K562 (cell line): ENCODE results near the gene SH2D3A. TPM values are rescaled to one million over a fixed set of nuclear protein-coding genes. Genes with fewer than 3 reads are reported as not detected.
A peak's percentile ranks its signal among the peaks of the same experiment; 100 is the strongest.

ENCODE experiments used
- CBX3 ChIP-seq, 2 experiments: IDR thresholded peaks; 1 replicate in 1 of 2; 2 replicates in 1 of 2; pipeline ENCODE4 v1.6.1; 2012; ENCODE audit warnings: inconsistent platforms in 2 of 2, low read length in 2 of 2, borderline replicate concordance in 1 of 2, control low read depth in 1 of 2
- CBX8 ChIP-seq: fragments of 200-600 bp; sonication (generic); IDR thresholded peaks from 2 replicates; pipeline ENCODE4 v1.6.1; 2012; ENCODE audit warnings: borderline replicate concordance, mixed run types, low read depth, mild to moderate bottlenecking, moderate library complexity, mixed read lengths, low read length, control low read depth, inconsistent platforms; ENCODE audit not compliant: poor library complexity, severe bottlenecking; ENCODE audit errors: extremely low read depth
- CSDE1 ChIP-seq, 2 experiments: fragments of 450-650 bp; IDR thresholded peaks; 2 replicates each; pipeline ENCODE4 v1.6.1; 2016; ENCODE audit warnings: mild to moderate bottlenecking in 1 of 2
- CXXC5 ChIP-seq: fragments of 250-450 bp; sonication (Bioruptor Pico); IDR thresholded peaks from 2 replicates; pipeline ENCODE4 v1.8.0; 2022; ENCODE audit warnings: inconsistent platforms, mild to moderate bottlenecking, moderate library complexity
- JUND ChIP-seq, 2 experiments: IDR thresholded peaks; 2 replicates in 1 of 2; 3 replicates in 1 of 2; pipeline ENCODE4 v1.6.1; 2011; ENCODE audit warnings: borderline replicate concordance in 2 of 2, low read depth in 2 of 2, low read length in 2 of 2, improper control_type of control experiment in 1 of 2, missing biosample characterization in 1 of 2, missing genetic modification characterization in 1 of 2, missing genetic modification reagents in 1 of 2
- L3MBTL2 ChIP-seq: fragments of 450-650 bp; IDR thresholded peaks from 2 replicates; pipeline ENCODE4 v1.6.1; 2016; ENCODE audit warnings: mild to moderate bottlenecking, moderate library complexity
- MECOM ChIP-seq: fragments of 250-450 bp; sonication (Bioruptor Pico); IDR thresholded peaks from 2 replicates; pipeline ENCODE4 v1.8.0; 2022; ENCODE audit warnings: inconsistent platforms
- RBM15 ChIP-seq: fragments of 200-400 bp; formaldehyde crosslinking; IDR thresholded peaks from 2 replicates; pipeline ENCODE4 v1.6.1; 2018; ENCODE audit warnings: mild to moderate bottlenecking, low read length, moderate library complexity; ENCODE audit not compliant: insufficient read depth
- RBM25 ChIP-seq: fragments of 200-400 bp; formaldehyde crosslinking; IDR thresholded peaks from 2 replicates; pipeline ENCODE4 v1.6.1; 2018; ENCODE audit warnings: low read length, low read depth, moderate library complexity; ENCODE audit not compliant: severe bottlenecking
- SIN3A ChIP-seq, 2 experiments: fragments of 150-350 bp in 1 of 2; IDR thresholded peaks; 2 replicates each; pipeline ENCODE4 v1.6.1; 2011 to 2016; ENCODE audit warnings: borderline replicate concordance in 2 of 2, low read depth in 2 of 2, low read length in 2 of 2, mild to moderate bottlenecking in 2 of 2, moderate library complexity in 2 of 2; ENCODE audit not compliant: control insufficient read depth in 1 of 2
- SMARCA5 ChIP-seq: fragments of 450-650 bp; IDR thresholded peaks from 2 replicates; pipeline ENCODE4 v1.6.1; 2016
- SOX6 ChIP-seq: fragments of 450-650 bp; IDR thresholded peaks from 2 replicates; pipeline ENCODE4 v1.6.1; 2014; ENCODE audit warnings: mild to moderate bottlenecking
- YY1 ChIP-seq, 3 experiments: IDR thresholded peaks; 2 replicates each; pipeline ENCODE4 v1.6.1; 2011; ENCODE audit warnings: low read length in 2 of 3, mild to moderate bottlenecking in 2 of 3, moderate library complexity in 2 of 3, borderline replicate concordance in 1 of 3, control low read depth in 1 of 3, low read depth in 1 of 3; ENCODE audit not compliant: insufficient read depth in 3 of 3, insufficient replicate concordance in 2 of 3, control insufficient read depth in 1 of 3, insufficient read length in 1 of 3; ENCODE audit errors: extremely low read depth in 1 of 3
- ZBED1 ChIP-seq: IDR thresholded peaks from 2 replicates; pipeline ENCODE4 v1.6.1; 2014
- ZC3H4 ChIP-seq: sonication (generic); formaldehyde crosslinking; IDR thresholded peaks from 2 replicates; pipeline ENCODE4 v1.9.0; 2021; ENCODE audit warnings: missing genetic modification reagents, borderline replicate concordance
- ZNF408 ChIP-seq: fragments of 250-450 bp; sonication (Bioruptor Pico); IDR thresholded peaks from 2 replicates; pipeline ENCODE4 v1.4.0; 2020; ENCODE audit warnings: low read depth, mild to moderate bottlenecking, moderate library complexity
- ZNF583 ChIP-seq: fragments of 250-450 bp; sonication (Bioruptor Pico); IDR thresholded peaks from 2 replicates; pipeline ENCODE4 v1.4.0; 2020
- polyA plus RNA-seq, 8 experiments: library from polyadenylated mRNA; depleted of rRNA in 4 of 8; stranded (reverse) in 5 of 8; unstranded in 3 of 8; fragments of >200 nt; fragmentation: Nextera tagmentation in 2 of 8; fragmentation: Illumina TruSeq in 1 of 8; extraction: Ambion mirVana in 2 of 8; extraction: Trizol in 1 of 8; gene quantifications; 2 replicates each; pipeline versions ENCODE4 v1.2.1 to v1.2.3, GENCODE V29; 2011 to 2014; ENCODE audit warnings: inconsistent platforms in 1 of 8, missing spikeins in 1 of 8
- total RNA-seq, 7 experiments: library from RNA; depleted of rRNA in 6 of 7; stranded (reverse); fragments of >200 nt in 6 of 7; fragmentation: Illumina TruSeq in 2 of 7; extraction: Trizol in 2 of 7; gene quantifications; 2 replicates each; pipeline versions ENCODE4 v1.2.1 to v1.2.3, GENCODE V29; 2011 to 2021; ENCODE audit warnings: low replicate concordance in 1 of 7
- TF ChIP-seq, protein P1 (sequence below): sonication (generic); formaldehyde crosslinking; IDR thresholded peaks from 2 replicates; pipeline ENCODE4 v1.8.1; 2023; ENCODE audit warnings: missing genetic modification reagents, mild to moderate bottlenecking, borderline replicate concordance
- TF ChIP-seq, protein P2 (sequence below): fragments of 450-650 bp; IDR thresholded peaks from 2 replicates; pipeline ENCODE4 v1.6.1; 2016; ENCODE audit warnings: antibody characterized with exemption
- TF ChIP-seq, protein P3 (sequence below), 2 experiments: IDR thresholded peaks; 2 replicates each; pipeline ENCODE4 v1.6.1; 2011; ENCODE audit warnings: borderline replicate concordance in 1 of 2, control low read depth in 1 of 2, low read depth in 1 of 2, low read length in 1 of 2, mild to moderate bottlenecking in 1 of 2, mixed read lengths in 1 of 2, moderate library complexity in 1 of 2; ENCODE audit not compliant: insufficient read depth in 1 of 2, insufficient read length in 1 of 2, poor library complexity in 1 of 2, severe bottlenecking in 1 of 2; ENCODE audit errors: extremely low read depth in 1 of 2

Gene SH2D3A
- total and polyA plus RNA-seq, 9 of the 15 experiments (the other 6 are each of a cell fraction or from before 2014, with no cell fraction given): 0.75 to 26.3 (median 8.9) TPM

DNA sequence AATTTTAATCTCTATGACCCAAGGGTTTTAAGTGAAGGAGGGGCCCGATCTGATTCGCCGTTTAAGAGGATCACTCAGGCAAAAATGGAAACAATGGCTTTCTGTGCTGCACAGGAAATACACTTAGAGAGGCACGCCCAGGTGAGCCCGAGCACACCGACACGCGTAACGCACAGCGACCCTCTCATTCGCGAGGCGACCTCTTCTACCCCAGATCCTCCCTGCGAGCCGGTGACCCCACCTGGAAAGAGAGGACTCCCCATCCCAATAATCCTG, 216 bp downstream of the SH2D3A start (continued):
- TF ChIP-seq, protein P1, sequence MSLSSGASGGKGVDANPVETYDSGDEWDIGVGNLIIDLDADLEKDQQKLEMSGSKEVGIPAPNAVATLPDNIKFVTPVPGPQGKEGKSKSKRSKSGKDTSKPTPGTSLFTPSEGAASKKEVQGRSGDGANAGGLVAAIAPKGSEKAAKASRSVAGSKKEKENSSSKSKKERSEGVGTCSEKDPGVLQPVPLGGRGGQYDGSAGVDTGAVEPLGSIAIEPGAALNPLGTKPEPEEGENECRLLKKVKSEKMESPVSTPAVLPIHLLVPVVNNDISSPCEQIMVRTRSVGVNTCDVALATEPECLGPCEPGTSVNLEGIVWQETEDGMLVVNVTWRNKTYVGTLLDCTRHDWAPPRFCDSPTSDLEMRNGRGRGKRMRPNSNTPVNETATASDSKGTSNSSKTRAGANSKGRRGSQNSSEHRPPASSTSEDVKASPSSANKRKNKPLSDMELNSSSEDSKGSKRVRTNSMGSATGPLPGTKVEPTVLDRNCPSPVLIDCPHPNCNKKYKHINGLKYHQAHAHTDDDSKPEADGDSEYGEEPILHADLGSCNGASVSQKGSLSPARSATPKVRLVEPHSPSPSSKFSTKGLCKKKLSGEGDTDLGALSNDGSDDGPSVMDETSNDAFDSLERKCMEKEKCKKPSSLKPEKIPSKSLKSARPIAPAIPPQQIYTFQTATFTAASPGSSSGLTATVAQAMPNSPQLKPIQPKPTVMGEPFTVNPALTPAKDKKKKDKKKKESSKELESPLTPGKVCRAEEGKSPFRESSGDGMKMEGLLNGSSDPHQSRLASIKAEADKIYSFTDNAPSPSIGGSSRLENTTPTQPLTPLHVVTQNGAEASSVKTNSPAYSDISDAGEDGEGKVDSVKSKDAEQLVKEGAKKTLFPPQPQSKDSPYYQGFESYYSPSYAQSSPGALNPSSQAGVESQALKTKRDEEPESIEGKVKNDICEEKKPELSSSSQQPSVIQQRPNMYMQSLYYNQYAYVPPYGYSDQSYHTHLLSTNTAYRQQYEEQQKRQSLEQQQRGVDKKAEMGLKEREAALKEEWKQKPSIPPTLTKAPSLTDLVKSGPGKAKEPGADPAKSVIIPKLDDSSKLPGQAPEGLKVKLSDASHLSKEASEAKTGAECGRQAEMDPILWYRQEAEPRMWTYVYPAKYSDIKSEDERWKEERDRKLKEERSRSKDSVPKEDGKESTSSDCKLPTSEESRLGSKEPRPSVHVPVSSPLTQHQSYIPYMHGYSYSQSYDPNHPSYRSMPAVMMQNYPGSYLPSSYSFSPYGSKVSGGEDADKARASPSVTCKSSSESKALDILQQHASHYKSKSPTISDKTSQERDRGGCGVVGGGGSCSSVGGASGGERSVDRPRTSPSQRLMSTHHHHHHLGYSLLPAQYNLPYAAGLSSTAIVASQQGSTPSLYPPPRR (CRISPR knock-in tag): no peak
- no peak for TF ChIP-seq ZNF408 (CRISPR knock-in tag)
- TF ChIP-seq, protein P2, sequence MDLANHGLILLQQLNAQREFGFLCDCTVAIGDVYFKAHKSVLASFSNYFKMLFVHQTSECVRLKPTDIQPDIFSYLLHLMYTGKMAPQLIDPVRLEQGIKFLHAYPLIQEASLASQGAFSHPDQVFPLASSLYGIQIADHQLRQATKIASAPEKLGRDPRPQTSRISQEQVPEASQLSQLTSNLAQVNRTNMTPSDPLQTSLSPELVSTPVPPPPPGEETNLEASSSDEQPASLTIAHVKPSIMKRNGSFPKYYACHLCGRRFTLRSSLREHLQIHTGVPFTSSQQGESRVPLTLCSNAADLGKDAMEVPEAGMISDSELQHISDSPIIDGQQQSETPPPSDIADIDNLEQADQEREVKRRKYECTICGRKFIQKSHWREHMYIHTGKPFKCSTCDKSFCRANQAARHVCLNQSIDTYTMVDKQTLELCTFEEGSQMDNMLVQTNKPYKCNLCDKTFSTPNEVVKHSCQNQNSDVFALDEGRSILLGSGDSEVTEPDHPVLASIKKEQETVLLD: 0 out of 2 replicates have a peak, but pooled peaks have one; percentile 16
- TF ChIP-seq RBM25: no peak
- peak in 1 of 2 experiments; percentile 52; a peak in 1 of 4 replicates for TF ChIP-seq SIN3A (IDR thresholded peaks at IDR 0.05; ENCODE audit: borderline replicate concordance in 2 of 2, control insufficient read depth in 1 of 2, low read depth in 2 of 2, low read length in 2 of 2)
- TF ChIP-seq ZC3H4: no peak
- TF ChIP-seq YY1 (IDR thresholded peaks at IDR 0.05; ENCODE audit: borderline replicate concordance in 1 of 3, control insufficient read depth in 1 of 3, extremely low read depth in 1 of 3, insufficient read depth in 3 of 3, insufficient read length in 1 of 3, insufficient replicate concordance in 2 of 3, low read depth in 1 of 3, low read length in 2 of 3): peak in 2 of 3 experiments; percentile 19 to 29
- TF ChIP-seq SMARCA5: no peak
- TF ChIP-seq CBX3 (IDR thresholded peaks at IDR 0.05; ENCODE audit: borderline replicate concordance in 1 of 2, low read length in 2 of 2): no peak
- TF ChIP-seq CSDE1 (IDR thresholded peaks at IDR 0.05): no peak
- TF ChIP-seq JUND (IDR thresholded peaks at IDR 0.05; ENCODE audit: borderline replicate concordance, low read depth, low read length): no peak
- no peak for TF ChIP-seq JUND (tag; IDR thresholded peaks at IDR 0.05; ENCODE audit: borderline replicate concordance, low read depth, low read length)
- TF ChIP-seq SOX6: peak; percentile 14; the same call in 1 of the 2 replicates
- TF ChIP-seq L3MBTL2: peak; percentile 58
- TF ChIP-seq RBM15: no peak
- TF ChIP-seq ZBED1: no peak
- 0 out of 2 replicates have a peak, but pooled peaks have one; percentile 47 for TF ChIP-seq CXXC5 (CRISPR knock-in tag)
- TF ChIP-seq ZNF583 (CRISPR knock-in tag): no peak
- TF ChIP-seq MECOM (CRISPR knock-in tag): 0 out of 2 replicates have a peak, but pooled peaks have one; percentile 40
- TF ChIP-seq, protein P3, sequence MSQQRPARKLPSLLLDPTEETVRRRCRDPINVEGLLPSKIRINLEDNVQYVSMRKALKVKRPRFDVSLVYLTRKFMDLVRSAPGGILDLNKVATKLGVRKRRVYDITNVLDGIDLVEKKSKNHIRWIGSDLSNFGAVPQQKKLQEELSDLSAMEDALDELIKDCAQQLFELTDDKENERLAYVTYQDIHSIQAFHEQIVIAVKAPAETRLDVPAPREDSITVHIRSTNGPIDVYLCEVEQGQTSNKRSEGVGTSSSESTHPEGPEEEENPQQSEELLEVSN (IDR thresholded peaks at IDR 0.05; ENCODE audit: borderline replicate concordance in 1 of 2, extremely low read depth in 1 of 2, insufficient read depth in 1 of 2, insufficient read length in 1 of 2, low read depth in 1 of 2, low read length in 1 of 2, poor library complexity in 1 of 2, severe bottlenecking in 1 of 2): peak in 1 of 2 experiments; percentile 37
- TF ChIP-seq CBX8: no peak
